ENCODE data around the gene KCTD18. TPM values are rescaled to one million over a fixed set of nuclear protein-coding genes. Genes with fewer than 3 reads are reported as not detected.

The KCTD18 gene
- total RNA-seq, 1 donor from 2014 or later: 13.0 TPM

GRCh38 chr2:200528228-200528627, 18.4 kb upstream of the KCTD18 start:
- Histone ChIP-seq H3K36me3 (no peaks in the 10 kb centered on the region), H3K9me3 (no peaks in the 10 kb centered on the region), H3K4me1 (peaks cover 6% of the 10 kb centered on the region), H3K27me3 (no peaks in the 10 kb centered on the region), H3K4me3 (no peak overlapping the region), H3K27ac (no peak overlapping the region)
- DNase-seq (no peak), ATAC-seq (no peak)
- intact Hi-C loops (cut with DNase I): no loop called here
- TF ChIP-seq CTCF (IDR thresholded peaks at IDR 0.05): no peak

GRCh38 chr2:200525882-200526651, 16.2 kb upstream of the KCTD18 start, which contains the start of gene SGO2:
TSS of gene SGO2 (plus strand) at chr2:200526207. CDS start at chr2:200532976, 6,769 bp downstream.
- DNase-seq (peak; percentile 97), ATAC-seq (peak; percentile 100)
- Histone ChIP-seq H3K27me3 (no peaks in the 10 kb centered on the region), H3K4me3 (peak within 1 kb of the TSS; percentile 80), H3K36me3 (no peaks in the 10 kb centered on the region), H3K4me1 (peaks cover 6% of the 10 kb centered on the region), H3K9me3 (no peaks in the 10 kb centered on the region), H3K27ac (peak within 1 kb of the TSS; percentile 55)
- TF ChIP-seq CTCF (IDR thresholded peaks at IDR 0.05): no peak
- intact Hi-C loops (cut with DNase I): no loop called here

GRCh38 chr2:200525551-200525881, 15.6 kb upstream of the KCTD18 start:
- Histone ChIP-seq H3K27me3 (no peaks in the 10 kb centered on the region), H3K9me3 (no peaks in the 10 kb centered on the region), H3K36me3 (no peaks in the 10 kb centered on the region), H3K27ac (peak overlapping the region; percentile 55), H3K4me1 (peaks cover 6% of the 10 kb centered on the region), H3K4me3 (peak overlapping the region; percentile 80)
- ATAC-seq (no peak), DNase-seq (no peak)
- TF ChIP-seq CTCF (IDR thresholded peaks at IDR 0.05): no peak
- intact Hi-C loops (cut with DNase I): no loop called here

GRCh38 chr2:200525066-200525465, 15.2 kb upstream of the KCTD18 start:
- Histone ChIP-seq H3K36me3 (no peaks in the 10 kb centered on the region), H3K4me1 (peaks cover 6% of the 10 kb centered on the region), H3K4me3 (peak overlapping the region; percentile 80), H3K27me3 (no peaks in the 10 kb centered on the region), H3K9me3 (no peaks in the 10 kb centered on the region), H3K27ac (no peak overlapping the region)
- intact Hi-C loops (cut with DNase I): no loop called here
- no peak for TF ChIP-seq CTCF (IDR thresholded peaks at IDR 0.05)
- ATAC-seq: no peak
- DNase-seq: no peak

GRCh38 chr2:200523604-200524003, 13.7 kb upstream of the KCTD18 start:
- no peaks in the 10 kb centered on the region for H3K27me3 ChIP-seq
- DNase-seq (no peak), ATAC-seq (no peak)
- H3K36me3 ChIP-seq: no peaks in the 10 kb centered on the region
- no peak for TF ChIP-seq CTCF (IDR thresholded peaks at IDR 0.05)
- H3K4me1 ChIP-seq: peaks cover 6% of the 10 kb centered on the region
- intact Hi-C loops (cut with DNase I): no loop called here
- H3K4me3 ChIP-seq: no peak overlapping the region
- no peaks in the 10 kb centered on the region for H3K9me3 ChIP-seq
- no peak overlapping the region for H3K27ac ChIP-seq
